Superior temporal gyrus (tissue), 1 donor: ENCODE data around the gene CLMN.
A peak's percentile ranks its signal among the peaks of the same experiment; 100 is the strongest.

Source experiments
- DNase-seq: peaks from one replicate; pipeline ENCODE4 v3.0.0-alpha.2; 2016; ENCODE audit errors: extremely low spot score

The CLMN gene, protein sequence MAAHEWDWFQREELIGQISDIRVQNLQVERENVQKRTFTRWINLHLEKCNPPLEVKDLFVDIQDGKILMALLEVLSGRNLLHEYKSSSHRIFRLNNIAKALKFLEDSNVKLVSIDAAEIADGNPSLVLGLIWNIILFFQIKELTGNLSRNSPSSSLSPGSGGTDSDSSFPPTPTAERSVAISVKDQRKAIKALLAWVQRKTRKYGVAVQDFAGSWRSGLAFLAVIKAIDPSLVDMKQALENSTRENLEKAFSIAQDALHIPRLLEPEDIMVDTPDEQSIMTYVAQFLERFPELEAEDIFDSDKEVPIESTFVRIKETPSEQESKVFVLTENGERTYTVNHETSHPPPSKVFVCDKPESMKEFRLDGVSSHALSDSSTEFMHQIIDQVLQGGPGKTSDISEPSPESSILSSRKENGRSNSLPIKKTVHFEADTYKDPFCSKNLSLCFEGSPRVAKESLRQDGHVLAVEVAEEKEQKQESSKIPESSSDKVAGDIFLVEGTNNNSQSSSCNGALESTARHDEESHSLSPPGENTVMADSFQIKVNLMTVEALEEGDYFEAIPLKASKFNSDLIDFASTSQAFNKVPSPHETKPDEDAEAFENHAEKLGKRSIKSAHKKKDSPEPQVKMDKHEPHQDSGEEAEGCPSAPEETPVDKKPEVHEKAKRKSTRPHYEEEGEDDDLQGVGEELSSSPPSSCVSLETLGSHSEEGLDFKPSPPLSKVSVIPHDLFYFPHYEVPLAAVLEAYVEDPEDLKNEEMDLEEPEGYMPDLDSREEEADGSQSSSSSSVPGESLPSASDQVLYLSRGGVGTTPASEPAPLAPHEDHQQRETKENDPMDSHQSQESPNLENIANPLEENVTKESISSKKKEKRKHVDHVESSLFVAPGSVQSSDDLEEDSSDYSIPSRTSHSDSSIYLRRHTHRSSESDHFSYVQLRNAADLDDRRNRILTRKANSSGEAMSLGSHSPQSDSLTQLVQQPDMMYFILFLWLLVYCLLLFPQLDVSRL

DNA sequence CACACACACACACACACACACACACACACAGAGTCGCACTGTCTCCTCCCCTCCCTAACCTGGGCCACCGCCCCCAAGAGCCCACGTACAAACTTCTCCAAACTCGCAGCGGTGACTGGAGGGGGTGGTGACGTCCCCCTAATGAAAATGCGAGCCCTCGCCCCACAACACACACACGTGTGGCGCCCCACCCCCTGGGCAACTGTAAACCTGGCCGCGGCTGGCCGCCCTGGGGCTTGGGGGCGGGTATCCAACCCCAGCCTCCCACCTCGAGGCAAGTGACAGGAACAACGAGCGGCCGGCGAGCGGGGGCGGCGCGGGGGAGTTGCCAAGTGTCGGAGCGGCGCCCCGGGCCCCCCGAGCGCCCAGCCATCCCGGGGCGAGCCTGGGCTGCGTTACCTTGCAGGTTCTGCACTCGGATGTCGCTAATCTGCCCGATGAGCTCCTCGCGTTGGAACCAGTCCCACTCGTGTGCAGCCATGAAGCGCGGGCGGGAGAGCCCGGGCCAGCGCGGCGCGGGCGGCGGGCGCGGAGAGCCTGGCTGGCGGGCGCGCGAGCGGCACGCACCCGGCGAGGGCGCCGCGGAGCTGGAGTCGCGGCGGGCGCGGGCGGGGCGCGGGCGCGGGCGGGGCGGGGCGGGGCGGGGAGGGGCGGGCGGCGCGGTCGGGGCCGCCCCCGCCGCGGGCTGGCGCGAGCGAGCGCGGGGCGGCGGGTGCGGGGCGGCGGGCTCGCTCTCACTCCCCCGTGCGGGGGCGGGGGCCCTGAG lies at the start of gene CLMN:
TSS of gene CLMN (minus strand) at position 597 of the 766 bp plus-strand sequence. CDS start at position 481, 116 bp downstream.
- DNase-seq: peak; percentile 60

DNA sequence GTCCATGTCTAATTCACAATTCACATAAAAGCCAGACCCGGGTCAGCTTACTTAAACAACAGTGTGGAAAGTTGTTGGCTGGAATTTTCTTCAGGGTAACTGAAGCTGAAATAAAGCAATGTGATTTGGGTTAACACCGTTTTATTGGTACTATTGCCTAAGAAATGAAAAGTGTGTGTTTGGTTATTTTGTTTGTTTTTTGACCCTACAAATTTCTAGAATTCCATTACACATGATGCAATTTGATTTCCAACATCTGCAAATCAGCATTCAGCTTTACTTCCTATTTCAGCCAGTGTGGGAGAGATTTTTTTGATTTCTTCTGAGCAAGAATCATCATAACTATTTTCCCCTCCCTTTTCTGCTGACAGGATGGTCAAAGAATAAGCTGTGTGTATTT lies 45.7 kb upstream of the CLMN start:
- DNase-seq: no peak

DNA sequence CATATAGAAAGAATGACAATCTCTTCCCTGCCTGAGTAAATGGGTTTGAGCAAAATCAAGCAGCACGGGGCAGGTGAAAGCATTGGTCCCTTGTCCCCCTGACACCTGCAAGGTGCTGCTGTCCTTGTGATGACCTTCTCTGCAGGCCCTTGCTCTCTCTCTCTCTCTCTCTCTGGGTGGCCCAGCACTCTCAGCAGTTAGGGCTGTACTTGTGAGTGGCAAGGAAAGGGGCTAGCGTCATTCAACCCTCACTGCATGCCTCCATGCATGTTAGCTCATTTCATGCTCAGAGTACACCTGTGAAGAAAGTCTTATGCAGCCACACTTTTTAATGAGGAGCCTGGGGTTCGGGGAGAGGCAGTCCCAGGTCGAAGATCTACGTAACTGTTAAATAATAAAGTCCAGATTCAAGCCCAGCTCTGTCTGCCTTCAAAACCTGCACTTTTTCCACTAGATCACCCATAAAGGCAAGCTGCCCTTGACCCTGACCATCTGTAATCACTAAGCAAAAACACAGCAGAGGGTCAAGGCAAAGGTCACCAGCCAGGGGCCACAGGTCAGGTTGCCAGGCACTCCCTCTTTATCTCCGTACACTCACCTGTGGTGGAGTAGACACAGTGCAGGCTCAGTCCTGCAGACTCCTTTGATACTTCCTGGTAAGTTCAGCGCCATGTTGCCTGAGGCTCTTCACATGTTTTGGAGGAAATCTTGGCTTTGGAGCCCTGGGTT lies 44.9 kb upstream of the CLMN start:
- no peak for DNase-seq

DNA sequence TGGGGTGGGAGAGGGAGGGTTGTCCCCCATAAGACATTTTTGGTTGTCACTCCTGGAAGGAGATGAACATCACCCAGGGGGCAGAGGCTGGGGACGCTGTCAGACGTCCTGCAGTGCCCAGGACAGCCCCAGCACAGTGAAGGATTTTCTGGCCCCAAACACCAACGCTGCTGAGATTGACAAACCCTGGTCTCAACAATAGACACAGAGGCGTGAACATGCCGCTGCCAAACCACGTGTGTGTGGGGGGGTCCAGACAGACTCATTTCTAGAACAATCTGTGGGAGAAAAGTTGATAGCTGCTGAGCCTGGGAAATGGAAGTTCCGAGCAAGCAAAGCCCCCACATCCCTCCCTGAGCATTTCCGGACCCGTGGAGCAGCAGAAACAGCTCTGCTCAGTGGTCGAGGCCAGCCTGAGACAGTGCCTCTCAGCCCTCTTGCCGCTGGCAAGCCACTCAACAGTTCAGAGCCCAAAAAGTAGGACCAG lies 43.8 kb upstream of the CLMN start:
- DNase-seq: no peak

DNA sequence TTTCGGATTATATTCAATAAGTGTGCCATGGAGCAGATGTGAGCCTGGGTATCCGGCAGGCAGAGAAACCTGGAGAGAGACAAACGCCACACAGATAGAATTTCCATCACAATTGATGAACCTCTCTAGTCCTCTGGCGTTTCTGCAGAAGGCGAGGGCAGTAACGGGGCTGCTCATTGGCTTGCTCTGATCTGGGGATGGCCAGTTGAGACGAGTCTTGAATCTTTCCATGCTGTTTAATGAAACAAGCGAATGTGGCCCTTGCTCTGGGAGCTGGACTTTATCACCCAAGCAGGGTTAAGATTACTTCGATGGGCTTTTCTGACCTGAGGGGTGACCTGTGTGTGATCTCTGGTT lies 42.4 kb upstream of the CLMN start:
- no peak for DNase-seq

DNA sequence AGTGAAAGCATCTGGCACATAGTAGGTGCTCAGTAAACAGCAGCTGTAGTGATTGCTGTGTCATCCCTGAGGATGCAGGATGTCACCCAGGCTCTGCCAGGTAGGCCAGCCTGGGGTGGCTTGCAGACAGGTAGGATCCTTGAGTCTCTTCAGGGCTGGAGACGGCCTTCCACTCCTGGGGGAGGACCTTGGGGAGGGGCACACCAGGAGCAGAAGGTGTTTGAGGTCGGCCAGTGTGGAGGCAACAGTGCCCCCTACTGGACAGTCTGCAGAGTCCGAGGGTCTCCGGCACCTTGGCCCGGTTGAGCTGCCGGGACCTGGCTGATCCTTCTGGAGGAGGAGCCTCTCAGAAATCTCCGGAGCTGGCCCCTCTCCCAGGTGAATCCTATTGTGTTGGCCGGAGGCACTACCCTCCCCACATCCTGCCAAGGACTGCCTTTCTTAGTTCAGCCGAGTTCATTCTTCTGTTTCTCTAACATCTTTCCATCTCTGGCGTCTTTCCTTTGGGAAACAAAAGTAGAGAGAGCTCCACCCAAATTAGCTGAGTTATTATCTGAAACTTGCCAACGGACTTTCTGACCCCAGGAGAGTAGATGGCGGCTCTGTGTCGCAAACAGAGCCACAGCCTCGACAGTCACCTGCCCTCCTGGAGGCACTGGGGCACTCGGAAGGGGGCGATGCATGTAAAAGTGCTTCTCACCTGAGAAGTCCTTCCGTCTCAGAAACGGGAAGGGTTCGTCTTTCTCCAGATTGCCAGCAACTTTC lies 41.8 kb upstream of the CLMN start:
- DNase-seq: no peak

DNA sequence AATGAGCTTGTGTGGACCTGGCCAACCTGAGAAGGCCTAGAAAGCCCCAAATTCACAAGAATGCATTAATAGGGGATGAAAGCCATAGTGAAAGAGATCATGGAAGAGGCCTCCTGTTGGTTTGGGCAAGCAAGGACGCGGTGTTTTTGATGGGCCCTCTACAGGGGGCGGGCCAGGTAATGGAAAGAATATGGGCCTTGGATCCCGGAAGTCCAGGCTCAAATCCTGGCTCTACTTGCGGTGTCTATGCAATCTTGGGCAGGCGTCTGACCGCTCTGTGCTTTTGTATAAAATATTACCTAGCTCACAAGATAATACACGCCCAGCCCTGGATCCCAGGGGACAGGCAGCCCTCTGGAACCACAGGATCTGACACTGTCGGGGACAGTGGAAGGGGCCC lies 41.1 kb upstream of the CLMN start:
- no peak for DNase-seq

DNA sequence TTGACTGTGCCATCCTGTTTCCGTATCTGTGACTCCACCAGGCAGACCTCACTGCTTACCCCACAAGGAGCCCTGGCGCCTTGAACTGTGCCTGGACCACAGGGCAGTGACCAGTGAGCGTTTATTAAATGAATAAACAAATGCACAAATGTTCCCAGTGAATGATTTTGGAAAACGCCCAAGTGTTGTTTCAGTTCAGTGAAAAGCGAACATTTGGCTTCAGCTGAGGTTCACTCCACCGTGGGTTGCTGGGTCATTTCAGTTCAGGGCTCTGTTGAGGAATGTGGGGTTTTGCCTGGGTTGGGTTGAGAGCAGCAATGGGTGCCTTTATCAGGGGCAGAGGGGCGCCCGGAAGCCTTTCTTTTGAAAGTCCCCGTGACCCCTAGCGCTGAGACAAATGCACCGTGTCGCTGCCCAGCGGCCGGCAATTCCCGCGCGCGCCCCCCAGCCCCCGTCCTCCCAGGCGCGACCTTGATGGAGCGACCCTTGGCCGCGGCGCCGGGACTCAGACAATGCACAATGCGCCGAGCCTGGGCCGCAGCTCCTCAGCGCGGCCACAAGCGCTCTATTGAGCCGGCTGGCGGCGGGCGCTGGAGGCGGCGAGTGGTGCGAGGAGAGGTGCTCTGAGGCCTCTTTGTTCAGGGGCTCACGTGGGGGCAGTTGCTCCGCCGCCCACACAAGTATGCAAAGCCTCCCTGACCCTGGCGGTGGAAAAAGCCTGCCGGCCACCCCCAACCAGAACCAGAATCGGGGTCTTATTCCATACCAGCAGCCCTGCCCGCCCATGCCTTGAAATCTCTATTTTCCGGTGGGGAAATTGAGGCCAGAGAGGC lies 40.5 kb upstream of the CLMN start:
- peak; percentile 86 for DNase-seq

DNA sequence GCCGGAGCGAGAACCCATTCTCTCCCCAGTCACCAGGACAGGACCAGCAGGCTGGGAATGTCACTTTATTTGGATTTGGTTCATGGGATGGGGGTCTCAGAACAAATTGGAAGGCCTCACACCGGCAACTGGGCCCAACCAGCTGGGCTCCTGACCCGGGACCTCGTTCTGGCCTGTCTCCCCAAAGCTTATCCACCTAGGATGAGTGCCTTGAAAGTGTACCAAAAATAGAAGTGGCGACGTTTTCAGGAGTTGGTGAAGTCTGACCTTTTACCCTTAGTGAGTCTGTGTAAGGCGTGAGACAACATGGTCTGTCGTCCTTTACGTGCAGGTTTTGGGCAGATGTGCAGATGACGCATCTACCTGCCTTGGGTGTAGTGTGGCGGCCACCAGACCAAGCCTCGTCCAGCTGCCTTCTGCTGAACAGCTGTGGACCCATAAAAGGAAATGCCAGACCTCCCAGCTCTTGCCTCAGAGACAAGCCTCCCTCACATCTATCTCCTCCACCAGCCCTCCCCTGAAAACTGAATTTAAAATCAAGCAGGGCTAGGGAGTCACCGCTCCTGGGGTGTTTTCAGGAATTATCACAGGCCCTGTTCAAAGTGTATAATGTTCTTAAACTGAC lies 36.6 kb upstream of the CLMN start:
- DNase-seq: no peak

DNA sequence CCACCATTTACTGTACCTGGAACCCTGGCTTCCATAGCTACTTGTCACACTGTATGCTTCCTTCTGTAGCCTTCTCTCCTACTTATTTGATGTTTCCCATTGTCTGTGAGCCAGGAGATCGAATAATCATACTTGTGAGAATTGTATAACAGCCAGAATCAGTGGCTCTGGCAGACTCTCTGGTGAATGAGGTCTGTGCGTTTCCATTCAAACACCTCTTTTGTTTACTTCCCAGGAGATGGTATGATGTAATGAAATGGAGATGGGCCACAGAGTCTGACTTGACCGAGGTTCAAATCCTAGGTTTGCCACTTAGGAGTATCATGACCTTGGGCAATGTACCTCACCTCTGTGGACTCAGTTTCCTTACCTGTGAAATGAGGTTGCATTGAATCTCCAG lies 35.7 kb upstream of the CLMN start:
- DNase-seq: no peak

DNA sequence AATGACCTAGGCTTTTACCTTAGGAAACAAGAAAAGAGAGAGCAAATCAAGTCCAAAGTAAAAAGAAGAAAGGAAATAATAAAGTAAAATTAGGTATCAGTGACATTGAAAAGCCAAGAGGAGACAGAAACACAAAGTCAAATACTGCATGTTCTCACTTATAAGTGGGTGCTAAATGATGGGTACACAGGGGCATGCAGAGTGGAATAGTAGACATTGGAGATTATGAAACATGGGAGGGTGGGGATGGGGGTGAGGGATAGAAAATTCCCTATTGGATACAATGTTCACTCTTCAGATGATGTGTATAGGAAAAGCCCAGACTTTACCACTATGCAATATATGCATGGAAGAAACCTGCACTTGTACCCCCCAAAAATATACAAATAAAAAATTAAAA lies 35.1 kb upstream of the CLMN start:
- no peak for DNase-seq

DNA sequence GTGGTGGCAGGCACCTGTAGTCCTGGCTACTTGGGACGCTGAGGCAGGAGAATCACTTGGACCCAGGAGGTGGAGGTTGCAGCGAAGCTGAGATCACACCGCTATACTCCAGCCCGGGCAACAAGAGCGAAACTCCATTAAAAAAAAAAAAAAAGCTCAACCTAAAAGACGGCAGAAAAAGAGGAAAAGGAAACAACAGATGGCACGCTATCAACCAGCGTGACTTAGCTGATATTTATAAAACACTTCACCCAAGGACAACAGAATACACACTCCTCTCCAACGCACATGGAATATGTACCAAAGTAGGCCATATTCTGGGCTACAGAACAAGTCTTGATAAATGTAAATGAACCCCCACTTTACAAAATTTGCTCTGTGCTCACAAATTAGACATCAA lies 34.0 kb upstream of the CLMN start:
- DNase-seq: no peak

DNA sequence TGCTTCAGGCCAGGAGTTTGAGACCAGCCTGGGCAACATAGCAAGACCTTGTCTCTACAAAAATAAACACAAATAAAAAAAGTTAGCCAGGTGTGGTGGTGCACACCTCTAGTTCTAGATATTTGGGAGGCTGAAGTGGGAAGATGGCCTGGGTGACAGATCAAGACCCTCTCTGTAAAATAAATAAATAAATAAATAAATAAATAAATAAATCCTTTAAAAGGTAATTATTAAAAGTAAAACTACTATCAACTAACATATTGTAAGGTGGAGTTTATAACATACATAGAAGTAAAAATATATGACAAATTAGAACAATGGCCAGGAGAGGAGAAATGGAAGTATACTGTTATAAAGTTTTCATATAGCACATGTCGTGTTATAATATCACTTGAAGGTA lies 33.3 kb upstream of the CLMN start:
- DNase-seq: no peak

DNA sequence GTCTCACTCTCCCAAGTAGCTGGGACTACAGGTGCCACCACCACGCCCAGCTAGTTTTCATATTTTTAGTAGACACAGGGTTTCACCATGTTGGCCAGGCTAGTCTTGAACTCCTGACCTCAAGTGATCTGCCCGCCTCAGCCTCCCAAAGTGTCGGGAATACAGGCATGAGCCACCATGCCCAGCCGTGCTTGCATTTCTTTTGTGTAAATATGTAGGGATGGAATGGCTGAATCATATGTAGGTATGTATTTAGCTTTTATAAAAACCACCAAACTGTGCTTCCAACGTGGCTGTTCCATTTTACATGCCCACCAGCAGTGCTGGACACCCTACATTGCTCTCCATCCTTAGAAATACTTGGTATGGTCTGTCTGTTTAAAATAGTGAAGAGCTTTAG lies 32.8 kb upstream of the CLMN start:
- no peak for DNase-seq

DNA sequence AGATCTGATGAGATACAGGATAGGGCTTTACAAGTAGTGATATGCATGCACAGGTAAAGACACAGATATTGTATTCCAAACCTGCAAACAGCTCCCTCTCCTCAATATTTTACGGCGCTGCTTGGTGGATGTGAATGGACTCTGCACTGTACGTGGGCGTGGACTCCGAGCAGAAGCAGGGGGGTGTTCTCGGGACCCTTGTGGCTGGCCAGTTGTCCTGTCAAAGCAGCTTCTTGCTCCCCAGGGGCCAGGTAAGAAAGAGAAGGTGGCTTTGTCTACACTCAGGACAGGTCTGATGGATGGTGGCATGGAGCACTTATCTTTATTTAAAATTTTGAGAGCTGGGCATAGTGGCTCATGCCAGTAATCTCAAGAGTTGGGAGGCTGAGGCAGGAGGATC lies 29.5 kb upstream of the CLMN start:
- no peak for DNase-seq

DNA sequence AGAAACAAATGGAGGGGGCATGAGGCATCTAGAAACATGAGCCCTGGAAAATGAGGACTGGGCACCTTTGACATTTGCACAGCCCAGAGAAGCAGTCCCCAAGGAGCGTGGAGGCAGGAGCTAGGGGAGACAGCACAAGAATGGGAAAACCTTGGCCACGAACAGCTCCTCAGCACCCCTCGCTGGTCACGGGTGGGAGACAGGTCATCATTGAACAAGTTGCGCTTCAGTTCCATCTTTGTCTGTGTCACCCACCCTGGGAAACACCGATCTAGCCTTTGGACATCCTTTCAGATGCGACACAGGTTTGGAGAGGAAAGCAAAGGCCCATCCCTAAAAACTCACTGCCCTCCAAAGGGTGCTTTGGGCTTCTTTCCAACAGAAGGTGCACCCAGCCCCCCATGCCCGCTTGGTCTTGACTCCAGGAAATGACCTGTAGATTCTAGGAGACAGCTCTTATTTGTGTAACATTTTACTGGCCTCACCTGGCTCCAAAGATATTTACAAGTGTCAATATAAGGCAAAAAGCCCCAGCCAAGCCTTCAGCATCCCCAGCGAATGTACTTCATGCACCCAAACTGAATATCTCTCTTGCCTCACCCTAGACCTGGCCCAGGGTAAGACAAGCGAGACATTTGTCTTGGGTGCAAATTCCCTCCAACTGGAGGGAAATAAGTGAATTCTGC lies 28.8 kb upstream of the CLMN start:
- DNase-seq: no peak

DNA sequence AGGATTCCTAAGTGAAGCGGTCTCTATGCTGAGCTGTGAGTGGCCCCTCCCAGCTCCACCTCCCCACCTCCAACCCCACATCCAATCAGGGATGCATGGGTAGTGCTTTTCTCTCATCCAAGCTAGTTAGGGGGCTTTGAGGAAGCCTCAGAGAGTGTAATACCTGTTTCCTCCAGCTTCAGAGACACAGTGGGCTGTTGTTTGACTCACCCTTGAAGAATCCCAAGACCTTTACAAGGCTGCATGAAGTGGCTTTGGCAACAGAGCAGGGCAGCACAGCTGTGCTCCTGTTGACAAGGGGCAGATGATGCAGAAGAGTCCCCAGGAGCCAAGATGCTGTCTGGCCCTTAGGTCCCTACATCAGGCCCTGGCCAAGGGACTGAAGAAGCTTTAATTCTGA lies 27.1 kb upstream of the CLMN start:
- DNase-seq: no peak

DNA sequence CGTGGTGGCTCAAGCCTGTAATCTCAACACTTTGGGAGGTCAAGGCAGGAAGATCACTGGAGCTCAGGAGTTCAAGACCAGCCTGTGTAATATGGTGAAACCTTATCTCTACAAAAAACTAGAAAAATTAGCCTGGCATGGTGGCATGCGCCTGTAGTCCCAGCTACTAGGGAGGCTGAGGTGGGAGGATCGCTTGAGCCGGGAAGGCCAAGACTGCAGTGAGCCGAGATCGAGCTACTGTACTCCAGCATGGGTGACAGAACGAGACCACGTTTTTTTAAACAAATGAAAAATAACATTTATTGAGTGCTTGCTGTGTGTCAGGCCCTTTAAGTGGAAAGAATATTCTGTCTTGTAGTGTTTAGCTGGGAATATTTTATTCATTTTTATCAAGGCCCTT lies 26.6 kb upstream of the CLMN start:
- no peak for DNase-seq

DNA sequence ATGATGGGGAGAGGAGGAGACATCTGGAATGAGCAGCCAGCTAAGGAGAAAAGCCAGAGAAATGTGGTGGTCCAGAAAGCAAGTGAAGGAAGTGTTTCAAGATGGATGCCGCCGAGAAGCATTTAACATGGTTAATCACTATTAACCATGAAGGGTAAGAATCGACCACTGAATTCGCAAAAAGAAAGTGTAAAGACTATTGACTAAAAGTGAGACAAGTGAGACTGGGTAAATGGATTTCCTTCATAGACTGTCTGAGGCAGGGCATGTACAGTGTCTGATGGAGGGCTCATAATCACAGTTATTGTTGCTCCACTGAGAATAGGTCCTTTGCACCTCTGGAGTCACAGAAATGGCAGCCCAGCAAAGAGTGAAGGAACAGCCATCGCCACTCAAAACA lies 25.3 kb upstream of the CLMN start:
- no peak for DNase-seq
